H1 (cell line): Measurements from ENCODE around the gene CD300LF.

Experiments used
- EZH2 ChIP-seq: fragments of 200-600 bp; sonication (generic); IDR thresholded peaks from 2 replicates; pipeline ENCODE4 v1.7.1; 2012; ENCODE audit warnings: low read depth, mild to moderate bottlenecking, moderate library complexity, low read length, inconsistent platforms; ENCODE audit not compliant: severe bottlenecking
- MAFK ChIP-seq: IDR thresholded peaks from 2 replicates; pipeline ENCODE4 v1.6.1; 2012; ENCODE audit warnings: low read depth, mild to moderate bottlenecking, improper control_type of control experiment, low read length
- NRF1 ChIP-seq: IDR thresholded peaks from 2 replicates; pipeline ENCODE4 v1.6.1; 2011; ENCODE audit warnings: mild to moderate bottlenecking, low read depth, low read length, improper control_type of control experiment
- POLR2A ChIP-seq, 2 experiments: IDR thresholded peaks; 1 replicate in 1 of 2; 2 replicates in 1 of 2; pipeline ENCODE4 v1.6.1; 2011; ENCODE audit warnings: low read depth in 2 of 2, low read length in 2 of 2, mild to moderate bottlenecking in 2 of 2; ENCODE audit errors: control extremely low read depth in 1 of 2
- POLR2AphosphoS5 ChIP-seq: IDR thresholded peaks from 2 replicates; pipeline ENCODE4 v1.6.1; 2011; ENCODE audit warnings: low read depth, low read length
- TF ChIP-seq, protein P1 (sequence below), 3 experiments: IDR thresholded peaks; 1 replicate in 2 of 3; 2 replicates in 1 of 3; pipeline versions ENCODE4 v1.5.1 to v1.6.1; 2011; ENCODE audit warnings: low read length in 3 of 3, mild to moderate bottlenecking in 3 of 3, inconsistent platforms in 2 of 3, low read depth in 1 of 3, moderate library complexity in 1 of 3; ENCODE audit not compliant: insufficient read depth in 1 of 3; ENCODE audit errors: control extremely low read depth in 1 of 3
- TF ChIP-seq, protein P2 (sequence below): IDR thresholded peaks from 2 replicates; pipeline ENCODE4 v1.6.1; 2011; ENCODE audit warnings: low read length, improper control_type of control experiment

GRCh38 chr17:74670329-74670728 is 42.4 kb downstream of the CD300LF start:
- TF ChIP-seq NRF1 = no peak
- TF ChIP-seq, protein P1, sequence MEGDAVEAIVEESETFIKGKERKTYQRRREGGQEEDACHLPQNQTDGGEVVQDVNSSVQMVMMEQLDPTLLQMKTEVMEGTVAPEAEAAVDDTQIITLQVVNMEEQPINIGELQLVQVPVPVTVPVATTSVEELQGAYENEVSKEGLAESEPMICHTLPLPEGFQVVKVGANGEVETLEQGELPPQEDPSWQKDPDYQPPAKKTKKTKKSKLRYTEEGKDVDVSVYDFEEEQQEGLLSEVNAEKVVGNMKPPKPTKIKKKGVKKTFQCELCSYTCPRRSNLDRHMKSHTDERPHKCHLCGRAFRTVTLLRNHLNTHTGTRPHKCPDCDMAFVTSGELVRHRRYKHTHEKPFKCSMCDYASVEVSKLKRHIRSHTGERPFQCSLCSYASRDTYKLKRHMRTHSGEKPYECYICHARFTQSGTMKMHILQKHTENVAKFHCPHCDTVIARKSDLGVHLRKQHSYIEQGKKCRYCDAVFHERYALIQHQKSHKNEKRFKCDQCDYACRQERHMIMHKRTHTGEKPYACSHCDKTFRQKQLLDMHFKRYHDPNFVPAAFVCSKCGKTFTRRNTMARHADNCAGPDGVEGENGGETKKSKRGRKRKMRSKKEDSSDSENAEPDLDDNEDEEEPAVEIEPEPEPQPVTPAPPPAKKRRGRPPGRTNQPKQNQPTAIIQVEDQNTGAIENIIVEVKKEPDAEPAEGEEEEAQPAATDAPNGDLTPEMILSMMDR (IDR thresholded peaks at IDR 0.05; ENCODE audit: control extremely low read depth in 1 of 3, insufficient read depth in 1 of 3, low read depth in 1 of 3, low read length in 3 of 3) = no peak
- TF ChIP-seq MAFK = no peak
- TF ChIP-seq POLR2A (IDR thresholded peaks at IDR 0.05; ENCODE audit: control extremely low read depth in 1 of 2, low read depth in 2 of 2, low read length in 2 of 2) = no peak
- TF ChIP-seq EZH2 = no peak
- TF ChIP-seq POLR2AphosphoS5 = no peak
- TF ChIP-seq, protein P2, sequence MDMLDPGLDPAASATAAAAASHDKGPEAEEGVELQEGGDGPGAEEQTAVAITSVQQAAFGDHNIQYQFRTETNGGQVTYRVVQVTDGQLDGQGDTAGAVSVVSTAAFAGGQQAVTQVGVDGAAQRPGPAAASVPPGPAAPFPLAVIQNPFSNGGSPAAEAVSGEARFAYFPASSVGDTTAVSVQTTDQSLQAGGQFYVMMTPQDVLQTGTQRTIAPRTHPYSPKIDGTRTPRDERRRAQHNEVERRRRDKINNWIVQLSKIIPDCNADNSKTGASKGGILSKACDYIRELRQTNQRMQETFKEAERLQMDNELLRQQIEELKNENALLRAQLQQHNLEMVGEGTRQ = no peak
